Omental fat pad (tissue), 4 donors: Measurements from ENCODE around the gene TRABD2A. TPM values are rescaled to one million over a fixed set of nuclear protein-coding genes. Genes with fewer than 3 reads are reported as not detected.
"Not testable (repeated sequence)": the region's sequence is repeated elsewhere in the genome, so short reads cannot be mapped to it uniquely, and the experiment has no call there.

Experiments
- ATAC-seq: fragments of 150-250 bp; one replicate; pipeline ENCODE4 v1.9.1; 2016; ENCODE audit warnings: mild to moderate bottlenecking, moderate library complexity; ENCODE audit not compliant: low FRiP score
- DNase-seq: peaks from one replicate; pipeline ENCODE4 v3.0.0-alpha.2; 2019; ENCODE audit warnings: low spot score
- CTCF ChIP-seq, 3 donors: fragments of 450-650 bp; IDR thresholded peaks; one replicate each; pipeline ENCODE4 v1.5.1; 2016 to 2017; ENCODE audit warnings: antibody characterized with exemption in 3 of 3, mild to moderate bottlenecking in 3 of 3, moderate library complexity in 2 of 3
- total RNA-seq, 4 donors: library from RNA; depleted of rRNA; stranded (reverse); fragments of >200 nt; gene quantifications; one replicate each; pipeline ENCODE4 v1.1.0, GENCODE V29; 2016

Gene TRABD2A
- total RNA-seq, 4 donors from 2014 or later, result 5.3 to 9.0 (median 6.4) TPM

GRCh38 chr2:84919885-84920580, 39.1 kb upstream of the TRABD2A start:
- TF ChIP-seq CTCF (IDR thresholded peaks at IDR 0.05), result no peak
- ATAC-seq, result peak; percentile 98
- no peak for DNase-seq

- TF ChIP-seq CTCF (IDR thresholded peaks at IDR 0.05), result no peak
- ATAC-seq (no peak), DNase-seq (no peak)
These were observed 37.5 kb upstream of the TRABD2A start for GRCh38 chr2:84918430-84918829.

GRCh38 chr2:84917821-84918220, 36.9 kb upstream of the TRABD2A start:
- not testable (repeated sequence) for ATAC-seq, DNase-seq

DNA sequence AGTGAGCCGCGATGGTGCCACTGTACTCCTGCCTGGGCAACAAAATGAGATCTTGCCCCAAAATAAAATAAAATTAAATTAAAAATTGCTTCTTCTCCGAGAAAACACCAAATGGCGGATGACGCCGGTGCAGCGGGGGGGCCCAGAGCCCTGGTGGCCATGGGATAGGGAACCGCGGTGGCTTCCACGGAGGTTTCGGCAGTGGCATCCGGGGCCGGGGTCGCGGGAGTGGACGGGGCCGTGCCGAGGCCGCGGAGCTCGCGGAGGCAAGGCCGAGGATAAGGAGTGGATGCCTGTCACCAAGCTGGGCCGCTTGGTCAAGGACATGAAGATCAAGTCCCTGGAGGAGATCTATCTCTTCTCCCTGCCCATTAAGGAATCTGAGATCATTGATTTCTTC, 34.8 kb upstream of the TRABD2A start:
- ATAC-seq, result not testable (repeated sequence)

GRCh38 chr2:84914334-84914733, 33.5 kb upstream of the TRABD2A start:
- TF ChIP-seq CTCF (IDR thresholded peaks at IDR 0.05), result no peak
- no peak for DNase-seq

More for the DNA sequence above, 34.8 kb upstream of the TRABD2A start:
- DNase-seq, result not testable (repeated sequence)

DNA sequence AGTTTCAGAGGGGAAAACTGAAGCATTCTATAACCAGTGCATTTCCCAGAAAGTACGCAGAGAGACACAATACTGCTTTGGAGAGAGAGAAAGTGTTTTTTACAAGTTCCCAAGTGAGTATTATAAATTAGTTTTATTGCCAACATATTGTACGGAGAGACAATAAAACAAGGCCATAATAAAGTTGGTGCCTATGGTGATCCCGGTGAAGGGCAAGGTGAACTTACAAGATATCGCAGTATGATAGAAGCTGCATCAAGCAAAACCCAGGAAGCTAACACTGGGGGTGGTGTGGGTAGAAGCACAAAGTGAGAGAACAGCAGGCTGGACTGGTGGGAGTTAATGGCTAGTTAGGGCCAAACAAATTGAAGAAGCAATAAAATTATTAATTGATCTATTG, 32.1 kb upstream of the TRABD2A start:
- TF ChIP-seq CTCF (IDR thresholded peaks at IDR 0.05), result no peak
- DNase-seq, result no peak

More at GRCh38 chr2:84914334-84914733, 33.5 kb upstream of the TRABD2A start:
- ATAC-seq, result no peak

GRCh38 chr2:84911135-84911678, 30.3 kb upstream of the TRABD2A start:
- TF ChIP-seq CTCF (IDR thresholded peaks at IDR 0.05), result no peak
- ATAC-seq, result no peak
- DNase-seq, result no peak

More for the DNA sequence above, 32.1 kb upstream of the TRABD2A start:
- no peak for ATAC-seq

DNA sequence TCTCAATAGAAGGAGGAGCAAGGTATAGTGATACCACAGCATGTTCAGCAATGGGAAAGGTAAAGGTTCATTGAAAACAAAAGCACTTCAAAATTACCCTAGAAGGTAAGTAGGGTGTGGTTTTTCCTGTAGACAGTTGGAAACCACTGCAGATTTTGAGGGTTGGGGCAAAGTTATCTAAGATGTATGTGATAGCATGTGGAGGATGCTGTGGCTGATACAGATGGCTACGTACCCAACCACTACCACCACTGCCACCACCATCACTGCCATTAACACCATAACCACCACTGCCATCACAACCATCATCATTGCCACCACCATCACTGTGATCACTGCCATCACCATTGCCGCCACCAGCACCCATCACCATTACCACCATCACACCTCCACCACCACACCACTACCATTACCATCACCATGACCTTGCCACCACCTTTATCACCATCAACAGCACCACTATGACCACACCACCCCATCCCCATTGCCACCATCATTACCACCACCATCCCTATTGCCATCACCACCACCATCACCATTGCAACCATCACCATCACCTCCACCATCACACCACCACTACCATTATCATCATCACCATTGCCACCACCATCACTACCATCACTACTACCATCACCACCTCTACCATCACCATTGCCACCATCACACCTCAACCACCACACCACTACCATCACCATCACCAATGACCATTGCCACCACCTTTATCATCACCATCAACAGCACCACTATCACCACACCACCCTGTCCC, 28.2 kb upstream of the TRABD2A start:
- no peak for TF ChIP-seq CTCF (IDR thresholded peaks at IDR 0.05)
- no peak for DNase-seq
- ATAC-seq, result no peak
